Muscle of leg (tissue), 11 donors: ENCODE data around the gene SLC6A11. TPM values are rescaled to one million over a fixed set of nuclear protein-coding genes. Genes with fewer than 3 reads are reported as not detected.

Experiments used
- DNase-seq: peaks from one replicate; pipeline ENCODE4 v3.0.0; 2013
- H3K27ac ChIP-seq: one replicate; pipeline ENCODE4 v1.5.1; 2013; ENCODE audit warnings: mild to moderate bottlenecking, low read length, control low read depth
- H3K27me3 ChIP-seq: one replicate; pipeline ENCODE4 v1.6.1; 2013; ENCODE audit warnings: low read length; ENCODE audit not compliant: control insufficient read depth, insufficient read depth
- H3K36me3 ChIP-seq: one replicate; pipeline ENCODE4 v1.6.1; 2013; ENCODE audit warnings: low read length; ENCODE audit not compliant: control insufficient read depth, insufficient read depth
- H3K4me1 ChIP-seq: one replicate; pipeline ENCODE4 v1.6.1; 2013; ENCODE audit warnings: low read length; ENCODE audit not compliant: control insufficient read depth, insufficient read depth
- H3K4me3 ChIP-seq: one replicate; pipeline ENCODE4 v1.5.1; 2013; ENCODE audit warnings: low read length, control low read depth
- H3K9me3 ChIP-seq: replicated peaks from 2 replicates; pipeline ENCODE4 v1.6.1; 2013; ENCODE audit warnings: low read depth, low read length; ENCODE audit not compliant: control insufficient read depth
- WGBS: methylation state at CpG from one replicate; pipeline ENCODE4 v1.1.5; 2013; ENCODE audit warnings: missing lambda C conversion rate; ENCODE audit not compliant: insufficient coverage; 5-methylcytosine and 5-hydroxymethylcytosine counted together
- polyA plus RNA-seq, 8 donors: library from polyadenylated mRNA; unstranded; fragments of 120-200 nt; gene quantifications; one replicate each; pipeline versions ENCODE4 v1.2.1 to v1.2.3, GENCODE V29; 2013; ENCODE audit warnings: inconsistent platforms in 1 of 8, low replicate concordance in 1 of 8; ENCODE audit not compliant: insufficient read length in 8 of 8, insufficient read depth in 1 of 8
- total RNA-seq: library from RNA; stranded (reverse); fragments of 120-200 nt; gene quantifications from one replicate; pipeline ENCODE4 v1.2.4, GENCODE V29; 2013

SLC6A11 gene
- total and polyA plus RNA-seq, 9 donors: under 0.01 to 0.23 (median 0.07) TPM; not detected in 4

GRCh38 chr3:10790713-10791112 lies 25.3 kb upstream of the SLC6A11 start:
- WGBS: no CpG with 5 or more reads among the region's 1 CpG
- no peaks in the 10 kb centered on the region for H3K4me1 ChIP-seq
- H3K27ac ChIP-seq: no peak overlapping the region
- no peak for DNase-seq
- peaks cover 3% of the 10 kb centered on the region for H3K27me3 ChIP-seq
- H3K36me3 ChIP-seq: no peaks in the 10 kb centered on the region
- H3K4me3 ChIP-seq: no peak overlapping the region
- no peaks in the 10 kb centered on the region for H3K9me3 ChIP-seq

GRCh38 chr3:10792208-10792607 lies 23.8 kb upstream of the SLC6A11 start:
- Histone ChIP-seq H3K4me3 (no peak overlapping the region), H3K27me3 (peaks cover 3% of the 10 kb centered on the region), H3K4me1 (no peaks in the 10 kb centered on the region), H3K36me3 (no peaks in the 10 kb centered on the region), H3K27ac (no peak overlapping the region), H3K9me3 (no peaks in the 10 kb centered on the region)
- 33% methylated on average over 1 of the region's 4 CpGs for WGBS
- no peak for DNase-seq

GRCh38 chr3:10798600-10799367 lies 17.2 kb upstream of the SLC6A11 start:
- Histone ChIP-seq H3K9me3 (no peaks in the 10 kb centered on the region), H3K27ac (no peak overlapping the region), H3K4me1 (no peaks in the 10 kb centered on the region), H3K27me3 (peaks cover 2% of the 10 kb centered on the region), H3K4me3 (no peak overlapping the region), H3K36me3 (no peaks in the 10 kb centered on the region)
- DNase-seq: no peak
- WGBS: 63% methylated on average over 2 of the region's 5 CpGs

GRCh38 chr3:10804183-10804648 lies 11.8 kb upstream of the SLC6A11 start:
- Histone ChIP-seq H3K9me3 (no peaks in the 10 kb centered on the region), H3K4me3 (no peak overlapping the region), H3K36me3 (no peaks in the 10 kb centered on the region), H3K27me3 (peaks cover 2% of the 10 kb centered on the region), H3K27ac (no peak overlapping the region), H3K4me1 (no peaks in the 10 kb centered on the region)
- DNase-seq: no peak
- WGBS: no CpG with 5 or more reads among the region's 2 CpGs

GRCh38 chr3:10806006-10806405 lies 10.0 kb upstream of the SLC6A11 start:
- peaks cover 5% of the 10 kb centered on the region for H3K27me3 ChIP-seq
- no peak for DNase-seq
- WGBS: 55% methylated on average over 2 of the region's 4 CpGs

GRCh38 chr3:10808130-10808735 lies 7.8 kb upstream of the SLC6A11 start:
- H3K9me3 ChIP-seq: no peaks in the 10 kb centered on the region
- peaks cover 7% of the 10 kb centered on the region for H3K27me3 ChIP-seq
- no peaks in the 10 kb centered on the region for H3K4me1 ChIP-seq
- H3K27ac ChIP-seq: no peak overlapping the region
- no peaks in the 10 kb centered on the region for H3K36me3 ChIP-seq
- WGBS: no CpG with 5 or more reads among the region's 1 CpG
- DNase-seq: no peak
- no peak overlapping the region for H3K4me3 ChIP-seq

More at GRCh38 chr3:10806006-10806405, 10.0 kb upstream of the SLC6A11 start:
- Histone ChIP-seq H3K4me1 (no peaks in the 10 kb centered on the region), H3K36me3 (no peaks in the 10 kb centered on the region), H3K4me3 (no peak overlapping the region), H3K9me3 (no peaks in the 10 kb centered on the region), H3K27ac (no peak overlapping the region)

- no peaks in the 10 kb centered on the region for H3K36me3 ChIP-seq
- no peak overlapping the region for H3K4me3 ChIP-seq
- no peak for DNase-seq
- no peaks in the 10 kb centered on the region for H3K4me1 ChIP-seq
- no peaks in the 10 kb centered on the region for H3K9me3 ChIP-seq
- no CpG with 5 or more reads among the region's 2 CpGs for WGBS
- H3K27ac ChIP-seq: no peak overlapping the region
- H3K27me3 ChIP-seq: peaks cover 7% of the 10 kb centered on the region
Observed at GRCh38 chr3:10808974-10809373, 7.1 kb upstream of the SLC6A11 start.

- H3K36me3 ChIP-seq: no peaks in the 10 kb centered on the region
- peaks cover 19% of the 10 kb centered on the region for H3K27me3 ChIP-seq
- H3K4me1 ChIP-seq: no peaks in the 10 kb centered on the region
- no peak overlapping the region for H3K27ac ChIP-seq
- DNase-seq: no peak
- H3K4me3 ChIP-seq: no peak overlapping the region
- H3K9me3 ChIP-seq: no peaks in the 10 kb centered on the region
- no CpG with 5 or more reads among the region's 3 CpGs for WGBS
Observed at GRCh38 chr3:10810376-10810775, 5.7 kb upstream of the SLC6A11 start.

GRCh38 chr3:10813425-10813824 lies 2.6 kb upstream of the SLC6A11 start:
- Histone ChIP-seq H3K27ac (no peak overlapping the region), H3K36me3 (no peaks in the 10 kb centered on the region), H3K4me3 (no peak overlapping the region), H3K9me3 (no peaks in the 10 kb centered on the region), H3K27me3 (peaks cover 40% of the 10 kb centered on the region), H3K4me1 (no peaks in the 10 kb centered on the region)
- no peak for DNase-seq
- no CpG with 5 or more reads among the region's 1 CpG for WGBS

- no peaks in the 10 kb centered on the region for H3K36me3 ChIP-seq
- 78% methylated on average over 6 of the region's 7 CpGs for WGBS
- H3K4me3 ChIP-seq: no peak overlapping the region
- no peak for DNase-seq
- no peaks in the 10 kb centered on the region for H3K9me3 ChIP-seq
- peaks cover 39% of the 10 kb centered on the region for H3K27me3 ChIP-seq
- H3K27ac ChIP-seq: no peak overlapping the region
- no peaks in the 10 kb centered on the region for H3K4me1 ChIP-seq
Observed at GRCh38 chr3:10814623-10815022, 1.4 kb upstream of the SLC6A11 start.
